ENCODE results near the gene TCF12.
"Not testable (repeated sequence)": the region's sequence is repeated elsewhere in the genome, so short reads cannot be mapped to it uniquely, and the experiment has no call there.

The TCF12 gene

DNA sequence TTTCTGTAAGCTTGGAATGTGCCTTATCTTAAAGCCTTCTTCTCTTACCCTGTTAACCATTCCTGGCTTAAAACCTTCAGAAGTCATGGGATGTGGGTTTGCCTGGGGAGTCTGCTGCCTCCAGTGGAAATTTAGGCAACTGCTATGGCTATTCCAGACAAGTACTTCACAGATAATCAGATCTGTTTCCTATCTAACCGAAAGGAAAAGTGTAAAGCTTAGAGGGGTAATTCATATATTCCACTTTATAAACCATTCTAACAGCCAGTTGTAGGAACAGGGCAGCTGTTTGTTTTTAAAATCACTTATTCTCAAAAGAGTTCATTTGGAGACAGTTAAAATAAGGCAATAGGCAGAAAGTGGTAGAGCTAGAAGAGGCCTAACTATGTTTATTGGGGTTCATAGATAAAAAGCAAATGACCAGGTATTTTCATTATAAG lies 219.9 kb downstream of the TCF12 start:
- DNase-seq (ENCODE audit: low read depth), result no peak

DNA sequence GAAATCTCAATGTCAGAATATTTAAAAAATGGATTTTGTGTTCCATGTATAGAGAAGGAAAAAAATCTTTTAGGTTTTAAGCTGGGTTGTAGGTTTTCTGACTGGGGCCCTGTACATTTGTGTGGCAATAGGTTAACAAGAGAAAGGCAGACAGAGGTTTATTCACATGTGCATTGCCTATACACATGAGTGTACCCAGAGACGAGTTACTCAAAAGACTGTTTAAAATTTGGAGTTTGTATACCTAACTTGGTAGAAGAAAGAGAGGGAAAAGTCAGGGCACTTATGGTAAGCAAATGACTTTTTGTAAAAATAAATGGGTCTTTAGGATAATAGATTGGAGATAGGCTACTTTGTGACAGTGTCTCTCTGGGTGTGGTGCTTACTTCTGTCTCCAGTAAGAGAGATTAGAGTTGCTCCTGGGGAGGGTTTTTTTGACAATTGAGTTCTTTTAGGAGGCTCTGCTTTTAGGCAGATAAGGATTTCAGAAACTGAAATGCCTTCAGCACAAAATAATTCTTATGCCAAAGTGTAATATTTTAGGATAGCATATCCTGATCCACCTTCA lies 225.2 kb downstream of the TCF12 start:
- DNase-seq (ENCODE audit: low read depth), result no peak

DNA sequence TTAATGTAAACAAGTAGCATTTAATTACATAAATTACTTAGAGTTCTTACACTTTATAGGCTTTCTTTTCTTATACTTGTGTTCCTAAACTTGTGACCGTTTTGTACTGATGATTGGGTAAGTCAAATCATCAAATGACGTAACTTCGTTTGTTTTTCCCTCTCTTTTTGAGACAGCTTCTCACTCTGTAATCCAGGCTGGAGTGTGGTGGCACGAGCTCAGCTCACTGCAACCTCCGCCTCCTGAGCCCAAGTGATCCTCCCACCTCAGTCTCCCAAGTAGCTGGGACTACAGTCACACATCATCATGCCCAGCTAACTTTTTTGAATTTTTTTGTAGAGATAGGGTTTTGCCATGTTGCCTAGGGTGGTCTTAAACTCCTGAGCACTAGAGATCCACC lies 226.0 kb downstream of the TCF12 start:
- DNase-seq (ENCODE audit: low read depth), result no peak

GRCh38 chr15:57146506-57147201 lies 228.2 kb downstream of the TCF12 start:
- DNase-seq (ENCODE audit: low read depth), result no peak

DNA sequence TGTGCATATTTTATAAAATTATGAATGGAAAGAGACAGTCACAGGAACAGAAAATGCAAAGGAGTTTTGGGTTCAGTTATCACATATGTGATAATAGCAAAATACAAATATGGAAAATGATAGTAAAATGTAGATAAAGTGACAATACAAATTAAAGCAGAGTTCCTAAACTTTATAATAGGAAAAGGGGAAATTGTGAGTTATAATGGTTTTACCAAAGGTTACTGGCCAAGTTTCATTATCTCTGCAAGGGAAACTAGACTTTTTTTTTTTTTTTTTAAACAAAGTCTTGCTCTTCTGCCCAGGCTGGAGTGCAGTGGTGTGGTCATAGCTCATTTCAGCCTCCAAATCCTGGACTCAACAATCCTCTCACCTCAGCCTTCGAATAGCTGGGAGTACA lies 229.2 kb downstream of the TCF12 start:
- DNase-seq (ENCODE audit: low read depth), result no peak

GRCh38 chr15:57148262-57148661 lies 229.8 kb downstream of the TCF12 start:
- DNase-seq (ENCODE audit: low read depth), result no peak

GRCh38 chr15:57149196-57149595 lies 230.8 kb downstream of the TCF12 start:
- no peak for DNase-seq (ENCODE audit: low read depth)

- no peak for DNase-seq (ENCODE audit: low read depth)
Measured at GRCh38 chr15:57150066-57150865, 231.8 kb downstream of the TCF12 start.

- DNase-seq (ENCODE audit: low read depth), result not testable (repeated sequence)
Measured at GRCh38 chr15:57150866-57151203, 232.4 kb downstream of the TCF12 start.

- DNase-seq (ENCODE audit: low read depth), result no peak
Measured at GRCh38 chr15:57152133-57152532, 233.7 kb downstream of the TCF12 start.

DNA sequence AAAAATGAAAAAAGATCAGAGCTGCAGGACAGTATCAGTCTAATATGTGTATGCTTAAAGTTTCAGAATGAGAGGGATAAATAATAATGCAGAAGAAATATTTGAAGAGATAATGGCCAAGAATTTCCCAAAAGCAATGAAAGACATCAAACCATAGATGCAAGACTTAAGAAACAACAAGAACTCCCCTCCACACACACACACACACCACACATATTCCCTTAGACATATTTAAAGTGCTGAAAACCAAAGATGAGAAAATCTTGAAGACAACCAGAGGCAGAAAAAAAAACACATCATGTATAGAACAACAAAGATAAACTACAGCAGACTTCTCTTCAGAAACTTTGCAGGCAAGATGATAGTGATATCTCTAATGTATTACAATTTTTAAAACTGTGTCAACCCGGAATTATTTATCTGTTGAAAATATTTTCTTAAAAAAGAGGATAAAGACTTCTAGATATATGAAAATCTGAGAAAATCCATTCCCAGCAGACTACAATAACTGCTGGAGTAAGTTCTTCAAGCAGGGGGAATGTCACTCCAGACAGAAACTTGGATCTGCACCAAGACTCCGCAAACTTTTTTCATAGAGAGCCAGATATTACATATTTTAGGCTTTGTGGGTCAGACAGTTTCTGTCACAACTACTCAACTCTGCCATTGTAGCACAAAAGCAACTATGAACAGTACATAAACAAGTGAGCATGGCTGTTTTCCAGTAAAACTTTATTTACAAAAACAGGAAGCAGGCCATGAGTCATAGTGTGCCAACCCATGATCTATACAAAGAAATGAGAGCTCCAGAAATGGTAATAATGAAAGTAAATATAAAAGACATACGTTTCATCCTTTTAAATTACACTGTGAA lies 234.5 kb downstream of the TCF12 start:
- no peak for DNase-seq (ENCODE audit: low read depth)

DNA sequence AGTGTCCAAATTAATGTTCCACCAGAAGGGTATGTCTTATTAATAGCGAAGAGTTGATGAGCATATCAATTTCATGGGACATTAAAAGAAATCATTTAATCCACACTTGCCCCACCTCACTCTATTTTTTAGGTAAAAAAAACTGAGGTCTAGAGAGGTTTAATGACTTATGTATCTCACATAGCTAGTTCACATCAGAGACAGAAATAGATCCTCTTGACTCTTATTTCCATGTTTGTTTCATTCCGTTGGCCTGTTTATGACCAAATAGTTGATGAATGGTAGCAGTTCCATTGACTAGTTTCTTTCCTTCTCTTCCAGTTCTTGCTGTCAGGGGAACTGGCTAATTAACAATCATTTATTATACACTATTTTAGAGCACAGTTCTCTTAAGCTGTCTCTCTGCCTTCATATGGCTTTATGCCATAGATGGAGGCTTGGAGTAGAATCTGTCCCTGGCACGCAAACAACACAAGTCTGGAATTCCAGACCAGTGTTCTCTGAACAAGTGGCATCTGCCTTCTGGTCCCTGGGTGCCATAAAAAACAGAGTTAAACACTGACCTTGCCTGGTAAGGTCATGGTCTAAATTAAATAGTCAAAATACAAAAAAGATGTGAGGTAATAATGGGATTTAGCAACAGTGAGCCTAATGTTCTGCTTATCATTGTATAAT lies 237.9 kb downstream of the TCF12 start:
- DNase-seq (ENCODE audit: low read depth), result no peak

DNA sequence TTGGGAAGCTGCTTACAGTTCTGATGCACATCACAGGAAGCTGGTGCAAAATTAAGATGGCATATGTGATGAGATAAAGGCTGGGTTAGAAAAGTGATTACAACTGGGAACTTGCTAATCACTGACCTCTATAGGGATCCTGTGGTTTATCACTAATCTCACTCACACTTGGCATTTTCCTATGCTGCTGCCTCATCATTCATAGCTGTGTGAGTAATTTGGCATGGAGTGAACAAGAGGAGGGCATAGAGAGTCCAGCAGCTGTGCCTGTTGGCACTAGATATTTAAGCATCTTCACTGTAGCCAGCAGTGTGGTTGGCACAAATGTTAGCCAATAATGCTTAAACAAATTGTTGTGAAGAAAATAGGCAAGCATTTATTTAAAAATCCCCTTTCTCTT lies 240.1 kb downstream of the TCF12 start:
- no peak for DNase-seq (ENCODE audit: low read depth)

- no peak for DNase-seq (ENCODE audit: low read depth)
Measured at GRCh38 chr15:57158997-57159668, 240.7 kb downstream of the TCF12 start.

DNA sequence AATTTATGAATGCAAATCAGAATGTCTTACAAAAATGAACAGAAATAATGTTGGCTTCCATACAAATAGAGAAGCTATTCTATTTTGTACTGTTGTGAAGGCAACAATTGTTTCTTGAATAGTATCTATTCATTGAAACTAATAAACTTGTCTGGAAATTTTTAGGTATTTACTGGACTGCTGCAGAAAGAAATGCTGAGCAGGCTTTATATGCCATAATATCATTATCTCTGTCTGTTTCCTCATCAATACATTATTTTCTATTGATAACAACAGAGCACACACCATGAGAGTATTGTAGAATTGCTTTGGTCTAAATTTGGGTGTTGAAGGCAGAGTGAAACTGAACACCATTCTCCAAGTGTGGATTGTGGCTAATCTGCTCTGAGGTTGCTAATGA lies 241.3 kb downstream of the TCF12 start:
- no peak for DNase-seq (ENCODE audit: low read depth)

DNA sequence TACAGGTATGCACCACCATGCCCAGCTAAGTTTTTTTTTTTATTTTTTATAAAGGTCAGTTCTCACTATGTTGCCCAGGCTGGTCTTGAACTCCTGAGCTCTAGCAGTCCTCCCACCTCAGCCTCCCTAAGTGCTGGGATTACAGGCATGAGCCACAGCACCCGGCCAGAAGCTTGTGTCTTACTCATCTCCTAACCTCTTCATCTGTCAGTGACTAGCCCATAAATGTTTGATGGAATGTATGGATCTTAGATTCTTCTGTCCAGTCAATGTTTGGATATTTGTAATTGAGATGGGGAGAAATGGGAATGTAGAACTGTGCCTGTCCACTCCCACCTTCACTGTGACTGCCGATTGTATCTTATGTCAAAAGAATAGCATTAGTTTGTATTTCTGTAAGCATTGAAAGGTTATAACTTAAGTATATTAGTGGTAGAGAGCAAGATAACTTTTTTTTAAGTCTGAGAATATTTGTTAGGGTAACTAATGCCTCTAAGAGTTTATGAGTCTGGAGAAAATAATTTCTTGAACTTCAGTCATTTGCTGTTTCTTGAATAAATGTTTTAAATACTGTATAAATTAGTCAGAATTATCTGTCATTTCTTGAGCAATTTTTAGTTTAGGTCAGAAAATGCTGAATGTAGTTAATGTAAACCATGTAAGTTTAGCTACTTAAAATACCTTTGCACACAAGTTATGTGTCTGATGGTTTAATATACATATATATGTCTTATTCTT lies 242.5 kb downstream of the TCF12 start:
- no peak for DNase-seq (ENCODE audit: low read depth)

GRCh38 chr15:57164251-57164650 lies 245.8 kb downstream of the TCF12 start:
- not testable (repeated sequence) for DNase-seq (ENCODE audit: low read depth)

DNA sequence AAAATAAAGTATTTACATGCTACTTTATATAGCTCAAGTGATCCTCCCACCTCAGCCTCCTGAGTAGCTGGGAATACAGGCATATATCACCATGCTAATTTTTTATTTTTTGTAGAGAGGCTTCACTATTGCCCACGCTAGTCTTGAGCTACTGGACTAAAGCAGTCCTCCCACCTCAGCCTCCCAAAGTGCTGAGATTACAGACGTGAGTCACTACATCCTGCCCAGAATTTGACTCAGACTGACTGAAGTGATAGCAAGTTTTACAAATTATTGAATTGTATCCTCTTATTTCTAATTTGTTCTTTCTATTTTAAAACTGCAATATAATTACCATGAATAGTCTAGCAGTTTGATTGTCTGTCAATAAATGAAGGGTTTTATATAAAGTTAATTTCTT lies 247.5 kb downstream of the TCF12 start:
- no peak for DNase-seq (ENCODE audit: low read depth)

DNA sequence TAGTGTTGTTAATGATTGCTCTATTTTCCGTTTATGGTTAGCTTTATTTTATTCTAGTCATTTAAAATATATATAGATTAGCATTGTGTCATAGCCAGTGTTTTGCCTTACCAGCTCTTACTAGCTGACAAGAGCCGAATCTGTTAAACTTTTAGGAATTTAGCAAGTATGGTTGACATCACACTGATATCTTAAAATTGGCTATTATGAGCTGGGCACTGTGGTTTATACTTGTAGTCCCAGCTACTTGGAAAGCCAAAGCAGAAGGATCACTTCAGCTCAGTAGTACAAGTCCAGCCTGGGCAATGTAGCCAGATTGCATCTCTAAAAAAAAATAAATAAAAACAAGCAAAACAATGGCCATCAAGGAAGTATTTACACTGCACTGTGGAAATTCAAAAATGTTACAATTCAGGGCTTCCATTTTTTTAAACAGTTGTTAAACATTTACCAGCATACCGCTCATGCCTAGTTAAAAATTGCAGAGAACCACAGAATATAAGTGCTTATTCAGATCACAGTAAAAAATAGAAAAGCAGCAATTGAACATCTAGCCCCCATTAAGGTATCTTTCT lies 249.5 kb downstream of the TCF12 start:
- no peak for DNase-seq (ENCODE audit: low read depth)

- DNase-seq (ENCODE audit: low read depth), result no peak
Measured at GRCh38 chr15:57169643-57170042, 251.2 kb downstream of the TCF12 start.
